NCI-H128 (cell line): ENCODE results near the gene PLXNA2.

Source experiments
- DNase-seq: peaks from one replicate; lab custom pipeline; 2025; ENCODE audit not compliant: unreplicated experiment; lab: John Stamatoyannopoulos, UW

The PLXNA2 gene

DNA sequence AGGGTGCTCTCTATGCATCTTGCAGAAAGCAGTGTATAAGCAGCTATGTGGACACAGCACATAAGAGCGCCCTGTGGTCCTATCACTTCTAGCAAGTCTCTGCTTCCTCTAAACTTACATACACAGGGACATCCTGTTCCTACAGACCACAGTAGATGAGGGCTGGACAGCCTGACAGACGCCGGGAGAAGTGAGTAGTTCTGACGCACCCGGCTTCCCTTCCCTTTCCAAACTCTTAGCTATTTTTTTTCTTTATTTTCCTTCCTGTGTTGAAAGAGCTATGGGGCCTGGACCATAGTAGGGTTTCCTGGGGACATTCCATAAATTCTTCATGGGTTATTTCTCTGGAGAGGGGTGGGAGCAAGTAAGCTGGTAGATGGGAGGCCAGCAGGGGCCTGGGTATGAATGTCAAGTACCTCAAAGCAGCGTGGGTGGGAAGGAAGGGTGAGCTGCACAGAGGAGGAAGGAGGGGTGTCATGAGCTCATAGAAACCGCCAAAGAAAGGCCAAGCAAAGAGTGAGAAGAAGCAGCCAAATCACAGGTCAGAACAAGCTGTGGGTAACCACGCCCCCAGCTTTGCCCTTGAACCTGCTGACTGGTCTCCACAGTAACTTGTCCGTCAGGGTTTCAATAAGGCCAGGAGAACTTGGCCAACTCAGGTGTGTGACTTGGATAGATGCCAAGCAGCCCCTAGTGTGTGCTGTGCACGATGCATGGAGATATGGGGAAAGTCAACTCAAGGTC, 36.6 kb downstream of the PLXNA2 start:
- no peak for DNase-seq

DNA sequence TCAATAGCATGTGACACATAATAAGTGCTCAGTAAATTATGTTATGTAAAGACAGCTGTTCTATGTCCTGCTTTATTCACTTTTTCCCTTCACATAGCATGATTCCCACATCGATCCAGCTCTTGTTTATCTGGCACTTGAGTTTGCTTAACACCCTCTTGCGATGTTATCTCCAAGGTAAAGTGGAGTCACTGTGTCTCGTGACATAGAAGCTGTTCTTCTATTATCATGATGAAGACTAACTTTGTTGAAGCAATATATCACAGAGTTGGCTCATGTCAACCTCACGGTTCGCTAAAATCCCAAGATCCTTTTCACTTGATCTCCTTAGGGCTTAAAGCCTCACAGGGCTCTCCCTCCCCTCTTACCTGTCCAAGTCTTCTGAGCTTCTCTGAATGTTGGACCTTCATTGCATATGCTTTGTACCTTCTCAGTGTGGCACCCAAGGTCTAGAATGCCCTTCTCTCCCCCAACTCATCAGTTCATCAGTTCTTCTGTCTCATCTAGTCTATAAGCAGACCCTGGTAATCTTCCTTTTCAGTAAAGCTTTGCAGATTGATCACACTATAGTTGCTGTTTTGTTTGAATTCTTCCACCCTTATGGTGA, 38.0 kb downstream of the PLXNA2 start:
- no peak for DNase-seq

DNA sequence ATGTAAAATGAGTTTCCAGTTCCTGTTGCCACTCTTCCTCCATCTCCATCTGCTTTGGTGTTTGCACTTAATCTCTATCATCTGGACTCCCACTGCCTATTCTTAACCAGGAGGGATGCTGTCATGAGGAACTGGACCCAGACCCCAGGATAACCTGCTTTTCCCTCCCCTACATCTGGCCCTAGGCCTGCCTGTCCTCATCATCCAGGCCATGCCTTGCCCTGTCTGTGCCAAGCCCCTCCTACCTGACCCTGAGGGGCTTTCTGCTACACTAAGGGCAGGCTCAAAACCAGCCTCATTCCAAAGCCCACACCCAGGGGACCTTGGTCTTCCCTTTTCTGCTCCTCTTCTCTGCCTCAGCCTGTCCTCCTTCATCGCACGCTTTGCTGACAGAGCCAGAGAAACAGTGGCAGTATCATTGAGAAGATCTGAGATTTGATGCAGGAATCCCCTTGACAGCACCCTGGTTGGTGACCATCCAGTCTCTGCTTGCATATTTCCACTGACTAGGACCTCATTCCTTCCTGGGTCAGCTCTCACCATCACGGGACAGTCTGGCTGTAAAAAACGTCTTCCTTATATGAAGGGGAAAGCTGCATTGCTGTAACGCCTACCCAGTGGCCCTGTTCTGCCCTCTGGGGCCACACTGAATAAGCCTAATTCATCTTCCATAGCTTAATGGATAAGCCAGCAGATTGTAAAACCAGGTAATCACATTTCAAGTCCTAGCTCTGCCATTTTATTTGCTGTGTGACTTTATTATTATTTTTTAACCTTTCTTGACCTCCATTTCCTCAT, 38.8 kb downstream of the PLXNA2 start:
- DNase-seq: no peak

GRCh38 chr1:208204779-208205178, 39.4 kb downstream of the PLXNA2 start:
- no peak for DNase-seq

DNA sequence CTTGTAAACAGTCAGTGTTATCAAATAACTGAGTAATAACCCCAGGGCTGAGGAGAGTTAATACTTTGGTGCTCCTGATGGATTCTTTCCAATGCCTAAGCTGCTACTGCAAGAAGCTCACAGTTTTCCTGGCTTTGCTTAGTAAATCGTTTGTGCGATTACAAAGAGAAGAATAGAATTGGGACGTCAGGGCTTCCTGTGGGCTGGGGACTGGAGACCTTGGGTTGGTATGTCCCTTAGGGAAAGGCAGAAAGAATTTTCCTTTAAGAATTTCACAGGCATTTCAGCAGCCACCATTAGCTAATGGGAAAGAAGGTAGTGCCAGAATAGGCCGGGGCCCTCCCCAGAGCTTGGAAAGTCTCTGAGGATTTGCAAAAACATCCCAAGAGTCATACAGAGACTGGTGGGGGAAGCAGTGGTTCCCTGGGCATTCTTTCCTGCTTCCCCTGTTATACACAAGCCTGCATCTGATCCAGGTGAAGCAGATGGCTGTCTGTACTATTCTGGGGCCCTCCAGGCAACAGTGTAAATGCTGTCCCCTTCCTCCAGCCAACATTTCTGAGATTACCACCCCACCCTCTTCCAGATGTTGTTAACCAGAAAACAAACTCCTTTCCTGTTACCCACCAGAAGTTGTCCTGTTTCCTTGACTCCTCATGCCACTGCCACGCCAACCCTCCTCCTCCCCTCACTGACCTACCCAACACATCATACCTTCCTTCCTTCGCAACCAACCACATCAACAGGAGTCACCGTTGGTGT, 40.2 kb downstream of the PLXNA2 start:
- DNase-seq: no peak

DNA sequence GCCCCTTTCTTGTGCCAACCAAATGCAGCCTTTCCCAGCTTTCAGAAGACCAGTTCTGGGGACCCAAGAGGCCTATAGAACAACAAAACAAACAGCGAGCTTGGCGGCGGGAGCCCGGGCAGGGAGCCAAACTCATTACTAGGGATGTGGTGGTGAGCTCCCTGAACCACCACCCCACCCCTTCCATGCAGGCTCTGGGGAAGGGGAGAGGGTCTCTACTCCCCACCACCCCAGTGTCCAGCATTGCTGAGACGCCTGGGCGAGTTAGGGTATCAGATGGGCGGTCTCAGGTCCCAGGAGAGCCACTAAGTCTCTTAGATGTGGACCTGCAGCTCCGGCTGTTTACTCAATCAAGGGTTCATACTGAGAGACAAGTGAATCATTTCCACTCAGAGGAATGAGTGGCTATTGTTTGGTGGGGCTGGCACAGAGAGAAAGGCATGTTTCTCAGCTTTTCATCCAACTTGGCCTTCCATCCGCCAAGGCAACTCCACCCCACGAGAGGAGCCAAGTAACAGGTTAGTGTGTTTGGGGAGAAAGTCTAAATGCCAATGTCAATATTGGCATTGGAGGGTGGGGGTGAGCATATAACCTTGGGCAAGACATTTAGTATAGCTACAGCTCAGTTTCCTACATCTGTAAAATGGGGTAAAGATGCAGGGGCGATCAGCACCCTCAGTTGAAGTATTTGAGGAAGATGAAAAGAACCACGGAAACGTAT, 40.9 kb downstream of the PLXNA2 start:
- DNase-seq: peak; percentile 96

DNA sequence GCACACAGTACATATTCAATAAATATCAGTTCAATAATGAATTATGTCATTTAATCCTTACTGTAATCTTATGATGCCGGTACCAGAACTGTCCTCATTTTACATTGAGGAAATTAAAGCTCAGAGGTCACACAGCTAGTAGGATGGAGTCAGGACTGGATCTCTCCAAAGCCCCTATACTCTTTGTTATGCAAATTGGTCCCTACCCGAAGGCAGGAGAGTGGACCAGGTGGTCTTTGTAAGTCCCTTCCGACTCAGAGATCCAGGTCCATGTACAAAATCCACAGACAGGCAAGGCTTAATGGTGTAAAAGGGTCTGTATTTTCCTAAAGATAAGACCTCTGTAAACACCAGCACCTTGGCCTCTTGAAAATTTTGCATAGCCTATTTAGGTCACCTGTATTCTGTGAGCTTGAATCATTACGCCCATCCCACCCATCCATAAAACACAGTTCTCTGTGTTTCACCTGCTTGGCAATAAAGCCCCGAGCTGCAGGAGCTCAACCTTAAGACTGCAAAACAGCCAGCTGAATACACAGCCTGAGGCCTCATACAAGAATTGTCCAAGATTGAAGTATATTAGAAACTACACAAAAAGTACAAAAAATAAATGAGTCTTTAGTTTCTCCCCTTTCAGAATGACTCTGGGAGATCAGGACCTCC, 41.7 kb downstream of the PLXNA2 start:
- DNase-seq: no peak

DNA sequence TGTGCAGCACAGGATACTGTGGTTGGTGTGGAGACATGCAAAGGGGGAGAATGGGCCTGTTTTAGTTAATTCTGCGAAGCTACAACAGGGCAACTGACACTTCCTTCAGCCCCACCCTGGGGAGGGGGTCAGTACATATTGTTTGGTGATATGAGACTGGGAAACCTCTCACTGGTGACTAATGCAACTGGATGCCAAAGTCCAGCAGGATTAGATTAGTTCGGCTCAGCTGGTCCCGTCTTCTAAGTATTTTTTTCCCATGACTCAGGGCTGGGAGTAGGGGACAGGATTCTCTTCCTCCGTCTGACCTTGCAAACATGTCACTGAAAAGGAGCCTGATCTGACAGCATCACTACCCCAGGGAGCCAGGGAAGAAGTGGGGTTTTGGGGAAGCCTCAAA, 43.0 kb downstream of the PLXNA2 start:
- no peak for DNase-seq

- no peak for DNase-seq
Observed at GRCh38 chr1:208200116-208200515, 44.1 kb downstream of the PLXNA2 start.

DNA sequence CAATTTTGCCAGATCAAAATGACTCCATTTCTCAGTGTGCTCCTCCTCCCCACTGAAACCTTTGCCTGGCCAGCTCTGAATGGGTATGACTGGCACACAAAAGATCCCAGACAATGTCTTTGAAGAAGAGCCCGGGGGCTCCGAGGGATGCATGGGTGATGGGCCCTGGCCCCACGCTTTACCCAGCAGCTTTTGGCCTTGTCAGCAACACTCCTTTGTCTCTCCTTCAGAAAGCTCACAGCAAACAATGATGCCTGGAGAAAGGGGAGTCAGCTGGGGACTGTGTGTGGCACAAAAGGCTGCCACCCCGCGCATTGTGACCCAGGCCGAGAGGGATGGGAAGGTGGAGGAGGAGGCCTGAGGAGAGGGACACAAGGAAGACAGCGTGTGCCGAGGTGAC, 45.9 kb downstream of the PLXNA2 start:
- DNase-seq: no peak

DNA sequence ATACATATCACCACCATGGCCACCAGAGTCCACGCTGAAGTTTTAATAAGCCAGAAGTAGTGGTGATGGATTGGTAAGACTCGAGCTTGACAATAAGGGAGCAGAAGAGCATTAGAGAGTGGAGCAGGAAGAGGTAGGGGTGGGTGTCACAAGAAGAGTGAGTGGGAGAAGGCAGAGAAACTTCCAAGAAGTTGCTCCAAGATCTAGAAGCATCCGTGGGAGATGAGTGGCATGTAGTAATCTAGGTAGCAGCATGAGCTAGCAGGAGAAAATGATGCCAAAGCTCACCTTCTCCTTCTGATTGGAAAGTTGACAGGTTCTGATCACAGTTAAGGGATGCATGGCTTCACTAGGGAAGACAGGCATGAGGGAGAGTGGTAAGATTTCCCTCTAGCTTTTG, 49.2 kb downstream of the PLXNA2 start:
- no peak for DNase-seq

GRCh38 chr1:208192995-208193394, 51.2 kb downstream of the PLXNA2 start:
- no peak for DNase-seq

DNA sequence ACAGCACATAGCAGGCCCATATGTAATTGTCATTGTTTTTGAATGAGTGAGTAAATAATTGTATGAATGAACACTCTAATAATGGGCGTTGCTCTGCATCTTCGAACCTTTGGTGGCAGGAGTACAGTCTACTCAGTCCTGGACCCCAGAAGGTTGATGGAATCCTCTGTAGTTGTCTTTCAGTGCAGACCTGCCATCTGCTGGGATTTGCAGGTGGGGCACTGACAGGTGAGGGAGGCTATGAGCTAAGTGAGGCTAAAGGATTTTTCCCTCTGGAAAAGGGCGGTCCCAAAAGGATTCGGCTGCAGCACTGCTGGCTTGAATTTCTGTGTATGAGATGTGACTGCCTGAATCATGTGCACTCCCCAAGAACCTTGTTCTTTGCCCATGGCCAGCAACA, 53.4 kb downstream of the PLXNA2 start:
- no peak for DNase-seq

GRCh38 chr1:208189716-208190115, 54.5 kb downstream of the PLXNA2 start:
- DNase-seq: no peak

GRCh38 chr1:208189183-208189582, 55.0 kb downstream of the PLXNA2 start:
- DNase-seq: no peak

GRCh38 chr1:208188607-208189006, 55.6 kb downstream of the PLXNA2 start:
- no peak for DNase-seq

GRCh38 chr1:208187499-208188041, 56.6 kb downstream of the PLXNA2 start:
- DNase-seq: no peak

DNA sequence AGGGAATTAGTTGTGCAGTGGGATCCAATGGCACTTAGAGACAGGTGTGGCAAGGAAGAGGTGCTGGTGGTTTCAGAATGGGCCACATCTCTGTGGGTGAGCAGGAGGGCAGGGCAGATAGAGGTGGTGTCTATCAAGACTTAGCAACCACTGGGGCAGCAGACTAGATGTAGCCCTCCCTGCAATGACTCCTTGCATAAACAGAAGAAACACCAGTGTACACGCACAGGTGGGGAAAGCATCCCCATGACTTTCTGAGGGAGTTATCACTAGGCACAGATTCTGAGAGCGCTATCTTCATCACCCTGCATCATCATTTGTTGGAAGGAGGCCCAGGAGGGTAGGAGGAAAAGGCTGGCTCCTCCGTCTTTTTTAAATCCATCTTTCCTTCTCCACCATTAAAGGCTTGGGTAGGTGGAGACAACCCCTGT, 58.4 kb downstream of the PLXNA2 start:
- DNase-seq: no peak

DNA sequence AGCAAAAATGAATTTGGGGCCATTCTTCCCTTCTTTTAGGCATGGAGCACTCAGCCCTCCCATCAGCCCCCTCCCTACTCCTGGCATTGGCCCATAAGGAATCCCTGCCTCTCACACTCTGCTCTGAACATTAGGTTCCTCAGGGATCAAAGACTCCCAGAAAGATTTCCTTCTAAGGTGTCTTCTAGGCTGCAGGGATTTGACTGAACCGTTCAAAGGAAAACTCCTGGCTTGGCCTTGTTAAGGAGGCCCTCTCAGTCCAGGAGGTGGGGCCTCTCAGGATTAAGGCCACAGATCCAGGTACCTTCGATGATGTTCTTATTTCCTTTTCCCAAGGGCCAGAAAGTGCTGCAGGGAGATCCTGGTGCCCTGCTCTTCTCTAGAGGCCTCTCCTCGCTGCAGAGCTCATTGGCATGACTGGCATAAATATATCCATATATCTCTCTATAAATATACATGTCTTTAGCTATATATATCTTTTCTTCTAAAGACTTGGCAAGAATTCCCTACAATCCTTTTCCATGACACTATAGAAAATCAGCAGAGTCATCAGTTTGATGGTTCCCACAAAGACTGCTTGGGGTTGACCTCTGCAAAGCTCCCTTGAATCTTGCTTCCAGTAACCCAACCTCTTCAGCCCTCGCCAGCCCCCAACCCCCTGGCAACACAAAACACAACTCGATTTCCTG, 59.1 kb downstream of the PLXNA2 start:
- no peak for DNase-seq
